Measurements from ENCODE around the gene SDHAF3.

DNA sequence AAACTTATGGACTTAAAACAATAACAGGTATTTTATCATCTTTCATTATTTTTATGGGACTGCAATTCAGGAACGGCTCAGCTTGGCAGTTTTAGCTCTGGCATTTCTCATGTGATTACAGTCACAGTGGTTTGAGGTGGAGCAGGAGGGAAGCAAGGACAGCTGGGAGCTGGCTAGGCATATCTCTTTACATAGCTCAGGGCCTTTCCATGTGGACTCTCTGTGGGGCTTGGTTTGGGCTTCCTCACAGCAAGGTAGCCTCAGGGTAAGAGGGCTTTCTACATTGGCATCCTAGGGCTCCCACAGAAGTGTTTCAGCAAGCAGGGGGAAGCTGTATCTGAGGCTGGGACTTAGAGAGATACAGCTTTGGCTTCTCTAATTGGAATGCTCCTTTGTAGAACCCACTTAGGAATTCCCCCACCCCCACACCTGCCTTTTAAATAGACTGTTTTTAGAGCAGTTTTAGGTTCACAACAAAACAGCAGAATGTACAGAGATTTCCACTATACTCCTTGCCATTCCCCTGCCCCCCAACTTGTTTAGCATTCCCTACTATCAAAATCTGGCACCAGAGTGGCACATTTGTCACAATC lies 26.6 kb upstream of the SDHAF3 start:
- TF ChIP-seq, protein P1, sequence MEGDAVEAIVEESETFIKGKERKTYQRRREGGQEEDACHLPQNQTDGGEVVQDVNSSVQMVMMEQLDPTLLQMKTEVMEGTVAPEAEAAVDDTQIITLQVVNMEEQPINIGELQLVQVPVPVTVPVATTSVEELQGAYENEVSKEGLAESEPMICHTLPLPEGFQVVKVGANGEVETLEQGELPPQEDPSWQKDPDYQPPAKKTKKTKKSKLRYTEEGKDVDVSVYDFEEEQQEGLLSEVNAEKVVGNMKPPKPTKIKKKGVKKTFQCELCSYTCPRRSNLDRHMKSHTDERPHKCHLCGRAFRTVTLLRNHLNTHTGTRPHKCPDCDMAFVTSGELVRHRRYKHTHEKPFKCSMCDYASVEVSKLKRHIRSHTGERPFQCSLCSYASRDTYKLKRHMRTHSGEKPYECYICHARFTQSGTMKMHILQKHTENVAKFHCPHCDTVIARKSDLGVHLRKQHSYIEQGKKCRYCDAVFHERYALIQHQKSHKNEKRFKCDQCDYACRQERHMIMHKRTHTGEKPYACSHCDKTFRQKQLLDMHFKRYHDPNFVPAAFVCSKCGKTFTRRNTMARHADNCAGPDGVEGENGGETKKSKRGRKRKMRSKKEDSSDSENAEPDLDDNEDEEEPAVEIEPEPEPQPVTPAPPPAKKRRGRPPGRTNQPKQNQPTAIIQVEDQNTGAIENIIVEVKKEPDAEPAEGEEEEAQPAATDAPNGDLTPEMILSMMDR (IDR thresholded peaks at IDR 0.05; ENCODE audit: low read length), result no peak
- TF ChIP-seq EZH2phosphoT487 (IDR thresholded peaks at IDR 0.05; ENCODE audit: low read length), result no peak
- no peak for TF ChIP-seq EZH2 (optimal IDR thresholded peaks at IDR 0.05; ENCODE audit: low read depth, low read length)

Data from MM.1S (cell line).